ENCODE results near the gene SULT4A1. TPM values are rescaled to one million over a fixed set of nuclear protein-coding genes. Genes with fewer than 3 reads are reported as not detected.

The SULT4A1 gene
- total RNA-seq (1 to 10 TPM in 1 of 10 donors, under 1 TPM in 7, not detected in 2; 0.19 to 1.2 (median 0.32) TPM), polyA plus RNA-seq (under 1 TPM; 0.25 to 0.29 TPM)
- long read RNA-seq, donor 1, result 0 reads
- long read RNA-seq, donor 2, result 0 reads
- long read RNA-seq, donor 3, partial matches to known transcripts, result 1 of 3 reads
- long read RNA-seq, donor 3, other reads (novel, unspliced or antisense), result 2 of 3 reads

GRCh38 chr22:43862074-43862881, at the start of gene SULT4A1:
SULT4A1 (minus strand) TSS chr22:43862513; CDS start chr22:43862382, 131 bp downstream.
- Histone ChIP-seq H3K4me1 (peaks cover 0 to 2% (median 0%) of the 10 kb centered on the region in 9 donors), H3K9me3 (peaks cover 0 to 7% (median 0%) of the 10 kb centered on the region in 11 donors), H3K36me3 (no peaks in the 10 kb centered on the region), H3K27ac (no peak within 1 kb of the TSS), H3K4me3 (peak within 1 kb of the TSS in 2 of 10 donors; percentile 5 to 22), H3K27me3 (peaks cover 0 to 81% (median 67%) of the 10 kb centered on the region in 7 donors)
- DNase-seq, result no peak
- WGBS, 2 donors, result 1 to 2% methylated on average over 89 to 121 of the region's 121 CpGs
- intact Hi-C loops (cut with DNase I), result no loop called here
- TF ChIP-seq CTCF (IDR thresholded peaks at IDR 0.05), result no peak
- ATAC-seq, result peak in 1 of 8 donors; percentile 47

GRCh38 chr22:43911351-43911750, 49.0 kb upstream of the SULT4A1 start:
- WGBS, 2 donors, result 32% methylated on average over 4 of the region's 4 CpGs
- no peaks in the 10 kb centered on the region for H3K4me1 ChIP-seq
- no peaks in the 10 kb centered on the region for H3K36me3 ChIP-seq
- H3K27me3 ChIP-seq, result peaks cover 0 to 36% (median 25%) of the 10 kb centered on the region in 7 donors
- no peak for TF ChIP-seq CTCF (IDR thresholded peaks at IDR 0.05)
- no peaks in the 10 kb centered on the region for H3K9me3 ChIP-seq
- DNase-seq (no peak), ATAC-seq (no peak)
- H3K27ac ChIP-seq, result no peak overlapping the region
- H3K4me3 ChIP-seq, result no peak overlapping the region
- intact Hi-C loops (cut with DNase I), result no loop called here

GRCh38 chr22:43910178-43910695, 47.9 kb upstream of the SULT4A1 start:
- peaks cover 0 to 32% (median 19%) of the 10 kb centered on the region in 7 donors for H3K27me3 ChIP-seq
- WGBS, 2 donors, result 62 to 69% methylated on average over 6 of the region's 6 CpGs
- intact Hi-C loops (cut with DNase I), result no loop called here
- no peak for ATAC-seq
- H3K27ac ChIP-seq, result no peak overlapping the region
- no peak for DNase-seq
- H3K4me1 ChIP-seq, result no peaks in the 10 kb centered on the region
- TF ChIP-seq CTCF (IDR thresholded peaks at IDR 0.05), result no peak
- no peaks in the 10 kb centered on the region for H3K36me3 ChIP-seq
- no peaks in the 10 kb centered on the region for H3K9me3 ChIP-seq
- no peak overlapping the region for H3K4me3 ChIP-seq

- no peaks in the 10 kb centered on the region for H3K9me3 ChIP-seq
- 79 to 82% methylated on average over 1 of the region's 1 CpG for WGBS, 2 donors
- no peak overlapping the region for H3K27ac ChIP-seq
- H3K36me3 ChIP-seq, result no peaks in the 10 kb centered on the region
- no peak for DNase-seq
- H3K4me1 ChIP-seq, result no peaks in the 10 kb centered on the region
- H3K4me3 ChIP-seq, result no peak overlapping the region
- no peak for TF ChIP-seq CTCF (IDR thresholded peaks at IDR 0.05)
- no peak for ATAC-seq
- intact Hi-C loops (cut with DNase I), result no loop called here
- H3K27me3 ChIP-seq, result peaks cover 0 to 33% (median 17%) of the 10 kb centered on the region in 7 donors
These were observed 47.4 kb upstream of the SULT4A1 start for GRCh38 chr22:43909708-43910107.

All from heart right ventricle (tissue), 16 donors.